Esophagus muscularis mucosa (tissue), 4 donors: ENCODE data around the gene UTP15.

Source experiments
- CTCF ChIP-seq, 3 experiments: fragments of 200-600 bp in 2 of 3; fragments of 450-650 bp in 1 of 3; sonication (generic) in 2 of 3; IDR thresholded peaks; one replicate each; pipeline ENCODE4 v1.5.1; 2017 to 2019; ENCODE audit warnings: antibody characterized with exemption in 3 of 3, mild to moderate bottlenecking in 2 of 3, moderate library complexity in 1 of 3
- EP300 ChIP-seq: sonication (generic); formaldehyde crosslinking; IDR thresholded peaks from one replicate; pipeline ENCODE4 v1.6.1; 2017; ENCODE audit warnings: antibody characterized with exemption
- POLR2A ChIP-seq: fragments of 450-650 bp; IDR thresholded peaks from one replicate; pipeline ENCODE4 v1.6.1; 2017; ENCODE audit warnings: antibody characterized with exemption, moderate library complexity, mild to moderate bottlenecking, low read depth
- POLR2AphosphoS5 ChIP-seq, 2 donors: sonication (generic); formaldehyde crosslinking; IDR thresholded peaks; one replicate each; pipeline ENCODE4 v1.6.1; 2017; ENCODE audit warnings: antibody characterized with exemption in 2 of 2

- TF ChIP-seq CTCF (IDR thresholded peaks at IDR 0.05) (no peak), EP300 (no peak), POLR2A (no peak), POLR2AphosphoS5 (IDR thresholded peaks at IDR 0.05) (no peak)
Measured at GRCh38 chr5:73623060-73623459, 57.5 kb downstream of the UTP15 start.
